NCI-H524 treated with DMSO at 0.1 percent for 48 hours (cell line): ENCODE measurements around the gene DNAH5.
A peak's percentile ranks its signal among the peaks of the same experiment; 100 is the strongest.

Source experiments
- DNase-seq: peaks from one replicate; lab custom pipeline; 2025; lab: John Stamatoyannopoulos, UW

Gene DNAH5

GRCh38 chr5:13708906-13709305 is 235.6 kb downstream of the DNAH5 start:
- DNase-seq: no peak

GRCh38 chr5:13708432-13708831 is 236.1 kb downstream of the DNAH5 start:
- no peak for DNase-seq

- no peak for DNase-seq
These were observed 240.1 kb downstream of the DNAH5 start for GRCh38 chr5:13704396-13704795.

GRCh38 chr5:13700626-13701025 is 243.9 kb downstream of the DNAH5 start:
- DNase-seq: no peak

GRCh38 chr5:13698885-13699284 is 245.6 kb downstream of the DNAH5 start:
- DNase-seq: no peak

- no peak for DNase-seq
These were observed 249.3 kb downstream of the DNAH5 start for GRCh38 chr5:13695076-13695712.

GRCh38 chr5:13692172-13692571 is 252.3 kb downstream of the DNAH5 start:
- no peak for DNase-seq

GRCh38 chr5:13676531-13676930 is 268.0 kb downstream of the DNAH5 start:
- no peak for DNase-seq

- DNase-seq: no peak
These were observed 270.1 kb downstream of the DNAH5 start for GRCh38 chr5:13674391-13674790.

- no peak for DNase-seq
These were observed 271.0 kb downstream of the DNAH5 start for GRCh38 chr5:13673511-13673910.

- no peak for DNase-seq
These were observed 280.1 kb downstream of the DNAH5 start for GRCh38 chr5:13664377-13664776.

GRCh38 chr5:13662626-13663025 is 281.9 kb downstream of the DNAH5 start:
- no peak for DNase-seq

- no peak for DNase-seq
These were observed 283.2 kb downstream of the DNAH5 start for GRCh38 chr5:13661272-13661671.

GRCh38 chr5:13660072-13660471 is 284.4 kb downstream of the DNAH5 start:
- DNase-seq: peak; percentile 36

GRCh38 chr5:13659391-13659790 is 285.1 kb downstream of the DNAH5 start:
- DNase-seq: no peak

GRCh38 chr5:13658761-13659160 is 285.7 kb downstream of the DNAH5 start:
- DNase-seq: no peak

- DNase-seq: no peak
These were observed 286.3 kb downstream of the DNAH5 start for GRCh38 chr5:13658152-13658551.

GRCh38 chr5:13653709-13654108 is 290.8 kb downstream of the DNAH5 start:
- no peak for DNase-seq

- DNase-seq: no peak
These were observed 294.8 kb downstream of the DNAH5 start for GRCh38 chr5:13649656-13650055.

GRCh38 chr5:13648822-13649221 is 295.7 kb downstream of the DNAH5 start:
- DNase-seq: no peak

- DNase-seq: no peak
These were observed 300.8 kb downstream of the DNAH5 start for GRCh38 chr5:13643734-13644133.

GRCh38 chr5:13643196-13643595 is 301.3 kb downstream of the DNAH5 start:
- DNase-seq: no peak
